H9 (cell line): ENCODE data around the gene IQCE. TPM values are rescaled to one million over a fixed set of nuclear protein-coding genes. Genes with fewer than 3 reads are reported as not detected.

Experiments used
- DNase-seq: peaks from one replicate; pipeline ENCODE4 v3.0.0-alpha.2; 2017
- H2AFZ ChIP-seq: one replicate; pipeline ENCODE4 v1.6.1; 2013; ENCODE audit warnings: mild to moderate bottlenecking, low read length, control low read depth, moderate library complexity
- H2AK5ac ChIP-seq: 2 replicates; pipeline ENCODE4 v1.6.1; 2013; ENCODE audit warnings: low read length, control low read depth, mixed read lengths; ENCODE audit not compliant: insufficient read length
- H2BK120ac ChIP-seq: one replicate; pipeline ENCODE4 v1.6.1; 2013; ENCODE audit warnings: low read depth, mild to moderate bottlenecking, low read length, control low read depth, inconsistent platforms; ENCODE audit not compliant: poor library complexity, severe bottlenecking
- H2BK12ac ChIP-seq: 2 replicates; pipeline ENCODE4 v1.6.1; 2013; ENCODE audit warnings: low read length, control low read depth, mixed read lengths, low read depth; ENCODE audit not compliant: insufficient read length
- H2BK15ac ChIP-seq: 2 replicates; pipeline ENCODE4 v1.6.1; 2013; ENCODE audit warnings: low read depth, low read length, control low read depth
- H2BK20ac ChIP-seq: one replicate; pipeline ENCODE4 v1.6.1; 2013; ENCODE audit warnings: low read depth, mild to moderate bottlenecking, low read length, control low read depth, inconsistent platforms; ENCODE audit not compliant: poor library complexity, severe bottlenecking
- H2BK5ac ChIP-seq: 2 replicates; pipeline ENCODE4 v1.6.1; 2013; ENCODE audit warnings: low read length, control low read depth, mixed read lengths; ENCODE audit not compliant: insufficient read length
- H3K14ac ChIP-seq: 2 replicates; pipeline ENCODE4 v1.6.1; 2013; ENCODE audit warnings: low read length, control low read depth; ENCODE audit not compliant: insufficient read depth
- H3K18ac ChIP-seq: 2 replicates; pipeline ENCODE4 v1.6.1; 2013; ENCODE audit warnings: low read depth, mild to moderate bottlenecking, mixed read lengths, low read length, control low read depth; ENCODE audit not compliant: insufficient read length
- H3K23ac ChIP-seq: 2 replicates; pipeline ENCODE4 v1.6.1; 2013; ENCODE audit warnings: low read length, control low read depth, mixed read lengths, low read depth; ENCODE audit not compliant: insufficient read length
- H3K23me2 ChIP-seq: 2 replicates; pipeline ENCODE4 v1.6.1; 2013; ENCODE audit warnings: low read depth, mild to moderate bottlenecking, mixed read lengths, low read length, control low read depth; ENCODE audit not compliant: insufficient read length, poor library complexity, severe bottlenecking
- H3K27ac ChIP-seq: 2 replicates; pipeline ENCODE4 v1.5.1; 2013; ENCODE audit warnings: low read length, control low read depth, mixed read lengths, low read depth; ENCODE audit not compliant: insufficient read length
- H3K27me3 ChIP-seq: 2 replicates; pipeline ENCODE4 v1.6.1; 2013; ENCODE audit warnings: low read length, control low read depth, inconsistent platforms; ENCODE audit not compliant: insufficient read depth
- H3K4ac ChIP-seq: 2 replicates; pipeline ENCODE4 v1.6.1; 2013; ENCODE audit warnings: low read depth, mild to moderate bottlenecking, control low read depth, inconsistent platforms, low read length, moderate library complexity
- H3K4me1 ChIP-seq: 2 replicates; pipeline ENCODE4 v1.6.1; 2013; ENCODE audit warnings: low read length, control low read depth, inconsistent platforms; ENCODE audit not compliant: insufficient read depth
- H3K4me2 ChIP-seq: 2 replicates; pipeline ENCODE4 v1.6.1; 2013; ENCODE audit warnings: low read length, control low read depth, mixed read lengths; ENCODE audit not compliant: insufficient read length, insufficient read depth
- H3K56ac ChIP-seq: 2 replicates; pipeline ENCODE4 v1.6.1; 2013; ENCODE audit warnings: low read depth, mild to moderate bottlenecking, mixed read lengths, low read length, control low read depth; ENCODE audit not compliant: insufficient read length
- H3K79me1 ChIP-seq: 2 replicates; pipeline ENCODE4 v1.6.1; 2013; ENCODE audit warnings: low read depth, mild to moderate bottlenecking, moderate library complexity, low read length, control low read depth, inconsistent platforms; ENCODE audit not compliant: insufficient read depth, poor library complexity, severe bottlenecking
- H3K79me2 ChIP-seq: 2 replicates; pipeline ENCODE4 v1.6.1; 2013; ENCODE audit warnings: low read length, control low read depth, inconsistent platforms; ENCODE audit not compliant: insufficient read depth
- H3K9ac ChIP-seq: 2 replicates; pipeline ENCODE4 v1.6.1; 2013; ENCODE audit warnings: low read length, control low read depth, mixed read lengths; ENCODE audit not compliant: insufficient read length; ENCODE audit errors: extremely low read depth
- H3K9me3 ChIP-seq: one replicate; pipeline ENCODE4 v1.6.1; 2013; ENCODE audit warnings: low read depth, low read length, inconsistent platforms; ENCODE audit not compliant: control insufficient read depth
- H3T11ph ChIP-seq: one replicate; pipeline ENCODE4 v1.6.1; 2013; ENCODE audit warnings: mild to moderate bottlenecking, low read length, control low read depth, inconsistent platforms
- H4K20me1 ChIP-seq: one replicate; pipeline ENCODE4 v1.6.1; 2013; ENCODE audit not compliant: control insufficient read depth, insufficient read length, insufficient read depth
- H4K5ac ChIP-seq: 2 replicates; pipeline ENCODE4 v1.6.1; 2013; ENCODE audit warnings: low read depth, mild to moderate bottlenecking, mixed read lengths, low read length, control low read depth; ENCODE audit not compliant: insufficient read length
- H4K8ac ChIP-seq: replicated peaks from 2 replicates; pipeline ENCODE4 v1.6.1; 2013; ENCODE audit warnings: low read length, control low read depth, mixed read lengths, low read depth; ENCODE audit not compliant: insufficient read length
- H4K91ac ChIP-seq: 2 replicates; pipeline ENCODE4 v1.6.1; 2013; ENCODE audit warnings: low read depth, mild to moderate bottlenecking, moderate library complexity, mixed read lengths, low read length, control low read depth; ENCODE audit not compliant: insufficient read length
- H3K27ac Mint-ChIP-seq, 3 experiments: 2 replicates in 2 of 3; 3 replicates in 1 of 3; pipeline ENCODE4 v1.8.0; 2020 to 2021; ENCODE audit warnings: mixed read lengths in 3 of 3, mild to moderate bottlenecking in 1 of 3, moderate library complexity in 1 of 3
- H3K27me3 Mint-ChIP-seq: 2 replicates; pipeline ENCODE4 v1.8.0; 2021; ENCODE audit warnings: low read depth, mild to moderate bottlenecking, moderate library complexity, mixed read lengths
- H3K36me3 Mint-ChIP-seq, 3 experiments: 2 replicates in 2 of 3; 3 replicates in 1 of 3; pipeline ENCODE4 v1.8.0; 2020 to 2021; ENCODE audit warnings: low read depth in 3 of 3, mixed read lengths in 3 of 3; ENCODE audit not compliant: insufficient read depth in 1 of 3
- H3K4me1 Mint-ChIP-seq, 2 experiments: 2 replicates each; pipeline ENCODE4 v1.8.0; 2020; ENCODE audit warnings: mixed read lengths in 2 of 2
- H3K4me3 Mint-ChIP-seq, 2 experiments: 2 replicates in 1 of 2; 3 replicates in 1 of 2; pipeline ENCODE4 v1.8.0; 2020 to 2021; ENCODE audit warnings: mild to moderate bottlenecking in 2 of 2, mixed read lengths in 2 of 2, moderate library complexity in 1 of 2
- H3K9me3 Mint-ChIP-seq, 2 experiments: 2 replicates in 1 of 2; 3 replicates in 1 of 2; pipeline ENCODE4 v1.8.0; 2020; ENCODE audit warnings: mild to moderate bottlenecking in 2 of 2, mixed read lengths in 2 of 2, moderate library complexity in 1 of 2
- CTCF ChIP-seq: fragments of 200-600 bp; sonication (generic); conservative IDR thresholded peaks from 3 replicates; pipeline ENCODE4 v1.8.0; 2021; ENCODE audit warnings: antibody characterized with exemption, mild to moderate bottlenecking
- WGBS: extraction: QIAGEN DNeasy Blood & Tissue Kit; methylation state at CpG from one replicate; pipeline ENCODE4 v1.1.7; 2013; ENCODE audit warnings: missing lambda C conversion rate, low lambda C conversion rate, mixed read lengths; ENCODE audit not compliant: insufficient read length; ENCODE audit errors: extremely low coverage; 5-methylcytosine and 5-hydroxymethylcytosine counted together
- total RNA-seq: library from RNA; stranded (reverse); gene quantifications from 2 replicates; pipeline ENCODE4 v1.2.1, GENCODE V29; 2021

IQCE gene
- total RNA-seq, 1 experiment from 2014 or later: 7.0 TPM

- no peak overlapping the region for H3K4ac ChIP-seq
- no peak overlapping the region for H3K4me3 Mint-ChIP-seq
- peaks cover 7 to 24% (median 19%) of the 10 kb centered on the region in 3 experiments; a peak in 6 of 7 replicates for H3K36me3 Mint-ChIP-seq
- no peak overlapping the region for H3K18ac ChIP-seq
- no peak overlapping the region for H3K14ac ChIP-seq
- no peak overlapping the region for H3K23ac ChIP-seq
- H4K91ac ChIP-seq: no peak overlapping the region
- TF ChIP-seq CTCF: 0 out of 3 replicates have a peak, but pooled peaks have one; percentile 24
- no peak overlapping the region for H2BK12ac ChIP-seq
- H3K27ac Mint-ChIP-seq: no peak overlapping the region
- H3K79me1 ChIP-seq: no peaks in the 10 kb centered on the region
- H3T11ph ChIP-seq: no peak overlapping the region
- no peaks in the 10 kb centered on the region for H3K27me3 ChIP-seq
- H2AK5ac ChIP-seq: no peak overlapping the region
- H2BK120ac ChIP-seq: no peak overlapping the region
- no peak overlapping the region for H3K9ac ChIP-seq
- no peak overlapping the region for H4K8ac ChIP-seq
- H3K9me3 Mint-ChIP-seq: peaks cover 4 to 6% of the 10 kb centered on the region in 2 experiments; a peak in 2 of 5 replicates
- no peaks in the 10 kb centered on the region for H3K23me2 ChIP-seq
- H4K5ac ChIP-seq: no peak overlapping the region
- DNase-seq: peak; percentile 50
- H2BK15ac ChIP-seq: no peak overlapping the region
- no peaks in the 10 kb centered on the region for H3K4me1 ChIP-seq
- no peaks in the 10 kb centered on the region for H4K20me1 ChIP-seq
- no peak overlapping the region for H2AFZ ChIP-seq
- no peaks in the 10 kb centered on the region for H3K9me3 ChIP-seq
- no peak overlapping the region for H3K4me2 ChIP-seq
- H2BK5ac ChIP-seq: no peak overlapping the region
- H3K79me2 ChIP-seq: no peaks in the 10 kb centered on the region
- H3K4me1 Mint-ChIP-seq: no peaks in the 10 kb centered on the region
- H3K56ac ChIP-seq: no peak overlapping the region
- H3K27ac ChIP-seq: no peak overlapping the region
- WGBS: no CpG with 5 or more reads among the region's 47 CpGs
- H3K27me3 Mint-ChIP-seq: no peaks in the 10 kb centered on the region
- no peak overlapping the region for H2BK20ac ChIP-seq
These were observed 20.6 kb upstream of the IQCE start for GRCh38 chr7:2537981-2538851.
